ENCODE results near the gene SCG3.

GRCh38 chr15:51709031-51709430 is 27.7 kb downstream of the SCG3 start:
- TF ChIP-seq EZH2 (IDR thresholded peaks at IDR 0.05; ENCODE audit: borderline replicate concordance, low read depth, low read length, severe bottlenecking) (no peak), CTCF (IDR thresholded peaks at IDR 0.05; ENCODE audit: borderline replicate concordance, extremely low read depth, low read length, poor library complexity, severe bottlenecking) (no peak)
